Aorta (tissue), 5 donors: Measurements from ENCODE around the gene TBC1D3B. TPM values are rescaled to one million over a fixed set of nuclear protein-coding genes. Genes with fewer than 3 reads are reported as not detected.
"Not testable (repeated sequence)": the region's sequence is repeated elsewhere in the genome, so short reads cannot be mapped to it uniquely, and the experiment has no call there.

Source experiments
- ATAC-seq: fragments of 200-7000 bp; cut with Tn5 transposase; one replicate; pipeline ENCODE4 v1.9.1; 2022; ENCODE audit warnings: moderate library complexity; ENCODE audit not compliant: low FRiP score
- DNase-seq, 2 donors: peaks; one replicate each; pipeline ENCODE4 v3.0.0-alpha.2; 2020
- H3K27ac ChIP-seq, 2 donors: one replicate each; pipeline ENCODE4 v1.5.1; 2013; ENCODE audit warnings: low read length in 2 of 2, mild to moderate bottlenecking in 2 of 2, moderate library complexity in 2 of 2, control low read depth in 1 of 2, inconsistent platforms in 1 of 2, low read depth in 1 of 2
- H3K27me3 ChIP-seq, 2 donors: one replicate each; pipeline ENCODE4 v1.6.1; 2013; ENCODE audit warnings: control low read depth in 1 of 2, low read length in 1 of 2, mild to moderate bottlenecking in 1 of 2, moderate library complexity in 1 of 2; ENCODE audit not compliant: insufficient read depth in 2 of 2, control insufficient read depth in 1 of 2
- H3K36me3 ChIP-seq, 2 donors: one replicate each; pipeline ENCODE4 v1.6.1; 2013; ENCODE audit warnings: control low read depth in 1 of 2, low read length in 1 of 2, mild to moderate bottlenecking in 1 of 2; ENCODE audit not compliant: insufficient read depth in 2 of 2, control insufficient read depth in 1 of 2
- H3K4me1 ChIP-seq, 2 donors: one replicate each; pipeline ENCODE4 v1.6.1; 2013; ENCODE audit warnings: low read length in 2 of 2, control low read depth in 1 of 2, mild to moderate bottlenecking in 1 of 2, moderate library complexity in 1 of 2; ENCODE audit not compliant: insufficient read depth in 2 of 2, control insufficient read depth in 1 of 2
- H3K4me3 ChIP-seq, 2 donors: one replicate each; pipeline ENCODE4 v1.5.1; 2013; ENCODE audit warnings: low read length in 2 of 2, control low read depth in 1 of 2, mild to moderate bottlenecking in 1 of 2
- H3K9me3 ChIP-seq: one replicate; pipeline ENCODE4 v1.6.1; 2013; ENCODE audit warnings: mild to moderate bottlenecking, low read length; ENCODE audit not compliant: control insufficient read depth
- WGBS, 2 donors: extraction: QIAGEN DNeasy Blood & Tissue Kit; methylation state at CpG; one replicate each; pipeline ENCODE4 v1.1.7; 2013; 5-methylcytosine and 5-hydroxymethylcytosine counted together
- intact Hi-C, 2 donors: fragments of 100-400 bp; cut with DNase I; formaldehyde crosslinking; loops; one replicate each; pipeline versions ENCODE4 v1.14.2 to v1.15.0; 2022
- polyA plus RNA-seq, 2 donors: library from polyadenylated mRNA; stranded (reverse); fragments of 200-250 nt; gene quantifications; one replicate each; pipeline ENCODE4 v1.2.3, GENCODE V29; 2013
- total RNA-seq, 2 donors: library from RNA; stranded (reverse); fragmentation: NEBNext Ultra II Directional; extraction: Animal tissue kit (Norgen Biotek cat#: 25700); gene quantifications; one replicate each; pipeline ENCODE4 v1.2.1, GENCODE V29; 2021
- donor health status: healthy with polysubstance abuse.
- donor health status: Bipolar disorder and iron deficiency.
- donor health status: DM: no; HTN: no; CAD: no.
- donor health status: DM: no; HTN: no; CAD: no.
- donor health status: DM: yes; HTN: yes; CAD: no.

TBC1D3B gene
- total and polyA plus RNA-seq, 4 donors, result 5.0 to 13.8 (median 5.1) TPM; not detected in 1

GRCh38 chr17:36212966-36213365 is 36.5 kb upstream of the TBC1D3B start:
- Histone ChIP-seq H3K9me3 (no peaks in the 10 kb centered on the region), H3K36me3 (no peaks in the 10 kb centered on the region), H3K4me1 (no peaks in the 10 kb centered on the region), H3K4me3 (no peak overlapping the region), H3K27ac (no peak overlapping the region), H3K27me3 (no peaks in the 10 kb centered on the region)
- 86 to 93% methylated on average over 3 of the region's 3 CpGs for WGBS, 2 donors
- ATAC-seq, result no peak
- DNase-seq, result no peak
- intact Hi-C loops, result no loop called here

GRCh38 chr17:36212272-36212605 is 35.8 kb upstream of the TBC1D3B start:
- no peak overlapping the region for H3K4me3 ChIP-seq
- no peaks in the 10 kb centered on the region for H3K36me3 ChIP-seq
- DNase-seq (no peak), ATAC-seq (no peak)
- H3K4me1 ChIP-seq, result no peaks in the 10 kb centered on the region
- H3K27ac ChIP-seq, result no peak overlapping the region
- WGBS, 2 donors, result 28 to 33% methylated on average over 4 of the region's 4 CpGs
- H3K27me3 ChIP-seq, result no peaks in the 10 kb centered on the region
- intact Hi-C loops, result no loop called here
- no peaks in the 10 kb centered on the region for H3K9me3 ChIP-seq

DNA sequence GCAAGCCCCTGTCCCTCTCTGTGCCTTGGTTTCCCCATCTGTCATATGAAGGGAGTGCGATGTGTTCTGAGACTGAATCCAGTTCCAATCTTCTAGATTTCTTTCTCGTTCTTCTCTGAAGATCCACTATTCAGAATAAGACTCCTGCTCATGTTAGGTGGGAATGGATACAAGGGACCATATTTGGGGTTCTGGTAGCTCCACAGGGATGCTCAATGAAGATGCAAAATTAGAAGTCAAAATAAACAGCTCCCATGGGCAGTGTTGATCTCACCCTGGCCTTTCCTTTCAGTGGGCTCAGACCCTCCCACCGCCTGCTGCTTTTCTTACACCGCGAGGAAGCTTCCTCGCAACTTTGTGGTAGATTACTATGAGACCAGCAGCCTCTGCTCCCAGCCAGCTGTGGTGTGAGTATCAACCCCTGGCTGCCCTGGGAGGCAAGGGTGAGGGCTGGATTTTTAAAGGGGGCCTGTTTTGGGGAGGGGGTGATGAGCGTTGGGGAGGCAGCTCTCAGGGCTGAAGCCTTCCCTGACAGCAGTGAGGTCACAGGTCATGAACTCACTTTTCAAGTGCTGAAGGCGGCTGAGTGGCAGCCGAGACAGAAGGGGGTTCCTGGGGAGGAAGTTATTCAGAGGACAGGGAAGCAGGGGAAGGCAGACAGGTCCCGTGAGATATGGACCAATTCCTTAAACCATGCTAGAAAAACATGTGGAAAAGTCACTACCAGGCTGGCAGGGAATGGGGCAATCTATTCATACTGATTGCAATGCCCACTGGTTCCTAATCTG is 35.2 kb upstream of the TBC1D3B start:
- intact Hi-C loops, DNase-seq, H3K4me3 ChIP-seq, H3K27ac ChIP-seq, H3K4me1 ChIP-seq, H3K27me3 ChIP-seq, H3K36me3 ChIP-seq, ATAC-seq, H3K9me3 ChIP-seq: not testable (repeated sequence)
- 19 to 29% methylated on average over 7 to 9 of the region's 10 CpGs for WGBS, 2 donors

DNA sequence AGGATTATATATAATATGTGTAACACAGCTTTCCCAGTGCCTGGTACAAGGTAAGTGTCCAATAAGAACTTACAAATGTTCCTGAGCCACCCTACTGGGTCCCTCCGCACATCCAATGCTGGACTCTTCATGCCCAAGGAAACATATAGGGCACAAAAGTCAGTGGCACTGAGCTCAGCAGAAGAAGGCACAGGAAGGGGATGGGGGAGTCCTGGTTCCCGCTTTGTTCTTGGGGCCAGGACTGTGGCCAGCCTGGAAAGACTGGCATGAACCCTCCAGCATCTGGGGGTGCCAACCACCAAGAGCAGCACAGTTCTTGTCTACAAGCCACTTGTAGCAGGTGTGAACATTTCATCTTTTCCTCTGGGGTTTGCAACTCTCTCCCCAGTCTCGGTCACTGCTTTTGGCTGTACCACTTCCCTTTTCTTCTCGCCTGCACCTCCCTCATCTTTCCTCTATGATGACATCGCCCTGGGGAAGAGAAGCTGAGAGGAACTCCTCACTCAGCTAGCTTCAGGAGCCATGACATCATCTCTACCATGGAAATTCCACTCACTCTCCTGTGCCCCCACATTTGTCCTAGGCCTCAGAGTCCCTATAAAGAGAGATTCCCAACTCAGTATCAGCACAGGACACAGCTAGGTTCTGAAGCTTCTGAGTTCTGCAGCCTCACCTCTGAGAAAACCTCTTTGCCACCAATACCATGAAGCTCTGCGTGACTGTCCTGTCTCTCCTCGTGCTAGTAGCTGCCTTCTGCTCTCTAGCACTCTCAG is 34.2 kb upstream of the TBC1D3B start, which contains the start of gene CCL4L2:
Gene CCL4L2, plus strand, starts transcription at position 625 of the 773 bp plus-strand sequence.
- H3K27ac ChIP-seq, H3K4me3 ChIP-seq, intact Hi-C loops, H3K9me3 ChIP-seq, H3K36me3 ChIP-seq, H3K4me1 ChIP-seq, DNase-seq, H3K27me3 ChIP-seq: not testable (repeated sequence)
- peak; percentile 11 for ATAC-seq
- WGBS, 2 donors, result 62 to 69% methylated on average over 7 of the region's 7 CpGs

DNA sequence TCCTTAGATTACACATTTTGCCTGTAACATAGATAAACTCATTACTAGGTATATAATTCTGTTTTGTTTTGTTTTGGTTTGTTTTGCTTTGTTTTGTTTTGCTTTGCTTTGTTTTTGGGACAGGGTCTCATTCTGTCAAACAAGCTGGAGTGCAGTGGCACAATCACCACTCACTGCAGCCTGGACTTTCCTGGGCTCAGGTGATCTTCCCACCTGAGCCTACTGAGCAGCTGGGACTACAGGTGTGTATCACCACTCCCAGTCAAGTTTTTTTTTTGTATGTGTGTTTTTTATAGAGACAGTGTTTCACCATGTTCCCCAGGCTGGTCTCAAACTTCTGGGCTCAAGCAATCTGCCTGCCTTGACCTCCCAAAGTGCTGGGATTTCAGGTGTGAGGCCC is 33.1 kb upstream of the TBC1D3B start:
- Histone ChIP-seq H3K27me3 (no peaks in the 10 kb centered on the region), H3K4me3 (no peak overlapping the region), H3K4me1 (no peaks in the 10 kb centered on the region), H3K9me3 (no peaks in the 10 kb centered on the region), H3K27ac (no peak overlapping the region), H3K36me3 (no peaks in the 10 kb centered on the region)
- intact Hi-C loops, result no loop called here
- ATAC-seq (no peak), DNase-seq (no peak)

DNA sequence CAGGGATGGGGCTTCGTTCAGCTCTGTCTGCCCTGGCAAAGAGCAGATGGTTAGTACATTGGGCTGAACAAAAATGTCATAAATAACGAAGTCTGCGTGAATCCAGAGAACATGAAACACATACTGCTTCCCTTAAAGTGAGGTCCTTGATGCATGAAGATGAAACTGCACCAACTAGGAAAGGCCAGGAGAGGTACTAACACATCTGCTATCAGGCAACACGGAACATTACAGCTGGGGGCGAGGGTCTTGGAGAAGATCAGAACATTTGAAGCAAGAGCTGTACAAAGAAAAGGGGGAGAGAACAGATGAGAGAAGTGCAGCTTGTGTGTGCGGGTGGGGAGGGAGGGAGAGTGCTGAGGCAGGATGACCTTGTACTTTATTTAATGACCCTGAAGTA is 30.9 kb upstream of the TBC1D3B start:
- H3K4me1 ChIP-seq, H3K4me3 ChIP-seq, ATAC-seq, H3K36me3 ChIP-seq, H3K27me3 ChIP-seq, H3K27ac ChIP-seq, DNase-seq, H3K9me3 ChIP-seq, intact Hi-C loops: not testable (repeated sequence)
- 69 to 71% methylated on average over 6 of the region's 6 CpGs for WGBS, 2 donors

DNA sequence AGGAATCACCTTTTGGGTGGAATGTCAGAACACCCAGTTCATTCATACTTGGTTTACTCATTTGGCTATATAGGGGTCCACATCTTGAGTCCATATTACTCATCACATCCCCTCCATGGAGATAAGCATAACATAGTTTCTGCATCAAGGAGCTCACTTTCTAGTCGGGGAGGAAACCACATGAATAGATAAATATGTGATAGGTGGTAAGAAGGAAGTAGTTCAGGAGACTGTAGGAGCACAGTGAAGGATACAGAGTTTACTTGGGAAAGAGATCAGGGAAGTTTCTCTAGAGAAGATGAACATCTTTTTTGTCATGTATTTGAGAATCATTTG is 30.0 kb upstream of the TBC1D3B start:
- intact Hi-C loops, H3K27ac ChIP-seq, H3K36me3 ChIP-seq, DNase-seq, H3K4me3 ChIP-seq, ATAC-seq, H3K4me1 ChIP-seq, H3K9me3 ChIP-seq, H3K27me3 ChIP-seq: not testable (repeated sequence)
- 61 to 65% methylated on average over 1 of the region's 1 CpG for WGBS, 2 donors

GRCh38 chr17:36205637-36206485 is 29.4 kb upstream of the TBC1D3B start:
- ATAC-seq, result no peak
- intact Hi-C loops, result no loop called here

More at GRCh38 chr17:36205637-36206485, 29.4 kb upstream of the TBC1D3B start:
- Histone ChIP-seq H3K27ac (no peak overlapping the region), H3K9me3 (no peaks in the 10 kb centered on the region), H3K4me1 (no peaks in the 10 kb centered on the region), H3K4me3 (no peak overlapping the region), H3K27me3 (no peaks in the 10 kb centered on the region), H3K36me3 (no peaks in the 10 kb centered on the region)
- 70 to 73% methylated on average over 4 of the region's 4 CpGs for WGBS, 2 donors
- no peak for DNase-seq
